Natural killer cell (primary cell): Measurements from ENCODE around the gene OXSR1. TPM values are rescaled to one million over a fixed set of nuclear protein-coding genes. Genes with fewer than 3 reads are reported as not detected.

ENCODE experiments used
- ATAC-seq, 3 donors: fragments of 150-1000 bp in 2 of 3; fragments of 200-7000 bp in 1 of 3; cut with Tn5 transposase; 1 replicate in 1 of 3; 2 replicates in 2 of 3; pipeline ENCODE4 v1.10.0; 2021; ENCODE audit warnings: mild to moderate bottlenecking in 2 of 3, moderate library complexity in 2 of 3
- DNase-seq, 2 donors: peaks; one replicate each; pipeline versions ENCODE4 v3.0.0 to v3.0.0-alpha.2; 2013 to 2021; ENCODE audit warnings: mixed read lengths in 1 of 2
- H3K27ac ChIP-seq: one replicate; pipeline ENCODE4 v1.5.1; 2013; ENCODE audit warnings: mild to moderate bottlenecking, low read length
- H3K27me3 ChIP-seq: one replicate; pipeline ENCODE4 v1.6.1; 2013; ENCODE audit warnings: low read length; ENCODE audit not compliant: control insufficient read depth, insufficient read depth
- H3K36me3 ChIP-seq: one replicate; pipeline ENCODE4 v1.6.1; 2013; ENCODE audit warnings: low read length; ENCODE audit not compliant: control insufficient read depth, insufficient read depth
- H3K4me1 ChIP-seq: one replicate; pipeline ENCODE4 v1.6.1; 2013; ENCODE audit warnings: low read length; ENCODE audit not compliant: control insufficient read depth, insufficient read depth
- H3K4me3 ChIP-seq: one replicate; pipeline ENCODE4 v1.5.1; 2013; ENCODE audit warnings: low read length
- H3K9me3 ChIP-seq: one replicate; pipeline ENCODE4 v1.6.1; 2013; ENCODE audit warnings: low read length; ENCODE audit not compliant: control insufficient read depth, insufficient read depth
- H3K27ac Mint-ChIP-seq, 2 donors: one replicate each; pipeline ENCODE4 v1.8.0; 2022; ENCODE audit warnings: mild to moderate bottlenecking in 2 of 2, mixed read lengths in 2 of 2, moderate library complexity in 1 of 2
- H3K27me3 Mint-ChIP-seq, 2 donors: one replicate each; pipeline ENCODE4 v1.8.0; 2022; ENCODE audit warnings: low read depth in 2 of 2, mixed read lengths in 2 of 2
- H3K36me3 Mint-ChIP-seq: one replicate; pipeline ENCODE4 v1.8.0; 2022; ENCODE audit warnings: mixed read lengths
- H3K4me1 Mint-ChIP-seq, 2 donors: one replicate each; pipeline ENCODE4 v1.8.0; 2022; ENCODE audit warnings: mixed read lengths in 2 of 2
- H3K4me3 Mint-ChIP-seq: one replicate; pipeline ENCODE4 v1.8.0; 2022; ENCODE audit warnings: mild to moderate bottlenecking, moderate library complexity, mixed read lengths
- H3K9me3 Mint-ChIP-seq, 2 donors: one replicate each; pipeline ENCODE4 v1.8.0; 2022; ENCODE audit warnings: mixed read lengths in 2 of 2
- WGBS: methylation state at CpG from one replicate; pipeline ENCODE4 v1.1.7; 2013; ENCODE audit warnings: missing lambda C conversion rate; ENCODE audit not compliant: insufficient coverage; 5-methylcytosine and 5-hydroxymethylcytosine counted together
- intact Hi-C: fragments of 100-400 bp; cut with micrococcal nuclease; formaldehyde crosslinking; loops from one replicate; pipeline ENCODE4 v1.14.2; 2022
- total RNA-seq, 4 donors: library from RNA; stranded (reverse); fragments of 120-200 nt in 1 of 4; gene quantifications; one replicate each; pipeline versions ENCODE4 v1.2.3 to v1.2.4, GENCODE V29; 2013 to 2022
- TF ChIP-seq, protein P1 (sequence below): fragments of 200-600 bp; IDR thresholded peaks from one replicate; pipeline ENCODE4 v1.8.0; 2022; ENCODE audit warnings: antibody characterized with exemption

OXSR1 gene
- total RNA-seq, 3 donors from 2014 or later (not counting 1 experiment from before 2014, with no cell fraction given), result 37.2 to 46.1 (median 44.0) TPM

DNA sequence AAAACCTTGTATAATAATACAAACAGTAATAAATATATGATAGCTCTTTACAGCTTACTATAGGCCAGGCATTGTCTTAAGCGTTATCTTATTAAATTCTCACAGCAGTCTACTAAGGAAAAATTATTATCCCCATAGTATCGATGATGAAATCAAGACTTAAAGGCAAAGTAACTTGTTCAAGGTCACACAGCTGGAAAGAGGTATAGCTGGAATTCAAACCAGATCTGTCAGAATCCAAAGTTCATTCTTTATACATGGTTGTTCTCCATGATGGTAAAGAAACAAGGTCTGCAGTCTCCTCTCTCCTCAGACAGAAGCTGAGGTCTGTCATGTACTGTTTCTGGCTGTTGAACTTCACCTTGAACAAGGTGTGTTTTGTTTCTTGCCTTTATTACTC lies 84.9 kb downstream of the OXSR1 start:
- H3K4me3 Mint-ChIP-seq, result no peak overlapping the region
- 100% methylated on average over 1 of the region's 2 CpGs for WGBS
- Histone ChIP-seq H3K27ac (no peak overlapping the region), H3K9me3 (no peaks in the 10 kb centered on the region), H3K27me3 (no peaks in the 10 kb centered on the region), H3K36me3 (peaks cover 78% of the 10 kb centered on the region), H3K4me1 (no peaks in the 10 kb centered on the region), H3K4me3 (no peak overlapping the region)
- DNase-seq, result no peak
- H3K27ac Mint-ChIP-seq, result no peak overlapping the region
- H3K36me3 Mint-ChIP-seq, result peaks cover 51% of the 10 kb centered on the region
- intact Hi-C loops, result no loop called here
- ATAC-seq, result no peak
- TF ChIP-seq, protein P1, sequence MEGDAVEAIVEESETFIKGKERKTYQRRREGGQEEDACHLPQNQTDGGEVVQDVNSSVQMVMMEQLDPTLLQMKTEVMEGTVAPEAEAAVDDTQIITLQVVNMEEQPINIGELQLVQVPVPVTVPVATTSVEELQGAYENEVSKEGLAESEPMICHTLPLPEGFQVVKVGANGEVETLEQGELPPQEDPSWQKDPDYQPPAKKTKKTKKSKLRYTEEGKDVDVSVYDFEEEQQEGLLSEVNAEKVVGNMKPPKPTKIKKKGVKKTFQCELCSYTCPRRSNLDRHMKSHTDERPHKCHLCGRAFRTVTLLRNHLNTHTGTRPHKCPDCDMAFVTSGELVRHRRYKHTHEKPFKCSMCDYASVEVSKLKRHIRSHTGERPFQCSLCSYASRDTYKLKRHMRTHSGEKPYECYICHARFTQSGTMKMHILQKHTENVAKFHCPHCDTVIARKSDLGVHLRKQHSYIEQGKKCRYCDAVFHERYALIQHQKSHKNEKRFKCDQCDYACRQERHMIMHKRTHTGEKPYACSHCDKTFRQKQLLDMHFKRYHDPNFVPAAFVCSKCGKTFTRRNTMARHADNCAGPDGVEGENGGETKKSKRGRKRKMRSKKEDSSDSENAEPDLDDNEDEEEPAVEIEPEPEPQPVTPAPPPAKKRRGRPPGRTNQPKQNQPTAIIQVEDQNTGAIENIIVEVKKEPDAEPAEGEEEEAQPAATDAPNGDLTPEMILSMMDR, result no peak
- H3K9me3 Mint-ChIP-seq, result no peaks in the 10 kb centered on the region
- H3K27me3 Mint-ChIP-seq, result no peaks in the 10 kb centered on the region
- H3K4me1 Mint-ChIP-seq, result peaks cover 6 to 8% of the 10 kb centered on the region in 2 donors

DNA sequence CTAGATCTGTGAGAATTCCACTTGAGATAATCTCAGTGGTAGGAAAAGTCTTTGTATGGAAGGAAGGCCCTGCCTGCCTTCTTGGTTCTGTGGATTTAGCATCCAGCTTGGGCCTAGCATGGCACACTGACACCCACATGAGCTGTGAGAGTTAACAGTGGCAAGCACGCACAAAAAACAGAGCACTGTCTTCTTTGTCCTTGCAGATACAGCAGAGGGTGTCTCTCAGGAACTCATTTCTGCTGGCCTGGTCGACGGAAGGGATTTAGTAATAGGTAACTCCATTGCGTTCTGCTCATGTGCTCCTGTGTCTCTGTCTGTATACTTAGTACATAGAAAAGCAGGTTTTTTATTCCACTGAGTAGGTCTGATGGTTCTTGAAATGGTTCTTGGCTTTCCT lies 85.9 kb downstream of the OXSR1 start:
- peaks cover 74% of the 10 kb centered on the region for H3K36me3 ChIP-seq

DNA sequence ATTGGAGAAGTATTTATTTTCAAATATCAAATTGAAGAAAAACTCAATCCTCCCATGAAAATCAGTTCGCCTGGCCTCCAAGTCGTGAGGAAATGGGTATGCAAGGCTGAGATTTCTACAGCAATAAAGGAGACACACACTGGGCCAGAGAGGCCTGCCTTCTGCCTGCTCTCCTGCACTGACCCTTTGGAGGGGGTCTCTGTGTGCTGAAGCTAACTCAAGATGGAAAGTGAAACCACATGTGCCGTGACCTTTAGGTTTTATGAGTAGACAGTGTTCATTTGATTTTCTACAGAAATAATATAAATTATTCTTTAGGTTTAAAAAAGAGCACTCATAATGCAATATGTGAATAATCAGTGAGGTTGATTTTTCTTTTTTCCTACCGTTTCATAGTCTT lies 88.4 kb downstream of the OXSR1 start:
- WGBS, result 94% methylated on average over 2 of the region's 4 CpGs
- Mint-ChIP-seq H3K27ac (no peak overlapping the region), H3K27me3 (no peaks in the 10 kb centered on the region), H3K4me3 (no peak overlapping the region), H3K4me1 (peaks cover 20 to 22% of the 10 kb centered on the region in 2 donors), H3K36me3 (peaks cover 27% of the 10 kb centered on the region), H3K9me3 (no peaks in the 10 kb centered on the region)
- H3K4me1 ChIP-seq, result no peaks in the 10 kb centered on the region
- TF ChIP-seq, protein P1, result no peak
- H3K9me3 ChIP-seq, result no peaks in the 10 kb centered on the region
- intact Hi-C loops, result no loop called here
- H3K27me3 ChIP-seq, result no peaks in the 10 kb centered on the region
- no peak overlapping the region for H3K4me3 ChIP-seq
- DNase-seq, result no peak
- H3K36me3 ChIP-seq, result peaks cover 56% of the 10 kb centered on the region
- no peak for ATAC-seq
- H3K27ac ChIP-seq, result no peak overlapping the region

More for the DNA sequence above, 85.9 kb downstream of the OXSR1 start:
- Mint-ChIP-seq H3K4me1 (peaks cover 6 to 13% of the 10 kb centered on the region in 2 donors), H3K27ac (no peak overlapping the region), H3K36me3 (peaks cover 46% of the 10 kb centered on the region), H3K4me3 (no peak overlapping the region), H3K27me3 (no peaks in the 10 kb centered on the region), H3K9me3 (no peaks in the 10 kb centered on the region)
- TF ChIP-seq, protein P1, result no peak
- Histone ChIP-seq H3K9me3 (no peaks in the 10 kb centered on the region), H3K27ac (no peak overlapping the region), H3K4me3 (no peak overlapping the region), H3K27me3 (no peaks in the 10 kb centered on the region), H3K4me1 (no peaks in the 10 kb centered on the region)
- WGBS, result 96% methylated on average over 4 of the region's 4 CpGs
- DNase-seq, result no peak
- ATAC-seq, result no peak
- intact Hi-C loops, result no loop called here

DNA sequence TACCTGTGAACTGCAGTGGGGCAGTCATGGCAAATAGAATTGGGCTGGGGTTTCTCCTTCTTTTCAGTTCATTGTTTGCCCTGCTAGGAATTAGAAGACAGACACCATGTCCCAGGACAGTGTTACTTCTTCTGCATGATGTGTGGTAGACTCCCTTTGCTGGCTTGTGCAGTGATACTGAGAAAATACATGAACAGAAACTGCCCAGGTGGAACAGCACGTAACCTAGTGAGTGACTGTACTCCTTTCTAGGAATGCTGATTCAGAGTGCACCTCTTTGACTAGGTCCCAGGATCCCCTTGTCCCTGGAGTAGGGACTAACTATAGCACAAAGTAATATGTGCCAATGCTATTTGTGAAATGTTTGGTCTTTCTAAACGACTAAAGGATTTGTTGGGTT lies 89.5 kb downstream of the OXSR1 start:
- intact Hi-C loops, result no loop called here

More for the DNA sequence above, 89.5 kb downstream of the OXSR1 start:
- no peak overlapping the region for H3K27ac ChIP-seq
- H3K9me3 ChIP-seq, result no peaks in the 10 kb centered on the region
- no peak for DNase-seq
- no peaks in the 10 kb centered on the region for H3K4me1 ChIP-seq
- H3K4me3 Mint-ChIP-seq, result no peak overlapping the region
- H3K4me3 ChIP-seq, result no peak overlapping the region
- H3K27ac Mint-ChIP-seq, result no peak overlapping the region
- H3K4me1 Mint-ChIP-seq, result peaks cover 20 to 23% of the 10 kb centered on the region in 2 donors
- H3K27me3 ChIP-seq, result no peaks in the 10 kb centered on the region
- no peaks in the 10 kb centered on the region for H3K9me3 Mint-ChIP-seq
- H3K36me3 ChIP-seq, result peaks cover 44% of the 10 kb centered on the region
- H3K27me3 Mint-ChIP-seq, result no peaks in the 10 kb centered on the region
- WGBS, result 92% methylated on average over 2 of the region's 2 CpGs
- no peak for ATAC-seq
- H3K36me3 Mint-ChIP-seq, result peaks cover 27% of the 10 kb centered on the region
- TF ChIP-seq, protein P1, result no peak
